B cell (primary cell): ENCODE data around the gene HS6ST2.

Source experiments
- CTCF ChIP-seq: fragments of 200-600 bp; IDR thresholded peaks from one replicate; pipeline ENCODE4 v1.8.0; 2022; ENCODE audit warnings: antibody characterized with exemption, mild to moderate bottlenecking
- EZH2 ChIP-seq: IDR thresholded peaks from 2 replicates; pipeline ENCODE4 v1.6.1; 2012; ENCODE audit warnings: borderline replicate concordance, low read depth, mild to moderate bottlenecking, moderate library complexity, low read length; ENCODE audit not compliant: insufficient read depth, poor library complexity, severe bottlenecking

- TF ChIP-seq CTCF = no peak
- TF ChIP-seq EZH2 = no peak
Measured at GRCh38 chrX:132590350-132591026, 367.9 kb downstream of the HS6ST2 start.
